Subcutaneous abdominal adipose tissue (tissue), 5 donors: ENCODE results near the gene CCDC14.

Source experiments
- H3K27ac ChIP-seq: one replicate; pipeline ENCODE4 v1.7.0; 2013; ENCODE audit warnings: low read depth, mild to moderate bottlenecking, inconsistent platforms, low read length, moderate library complexity
- H3K27me3 ChIP-seq, 5 donors: one replicate each; pipeline ENCODE4 v1.7.0; 2013; ENCODE audit warnings: low read length in 5 of 5, inconsistent platforms in 1 of 5; ENCODE audit not compliant: control insufficient read depth in 5 of 5, insufficient read depth in 4 of 5
- H3K36me3 ChIP-seq, 5 donors: one replicate each; pipeline ENCODE4 v1.7.0; 2013; ENCODE audit warnings: low read length in 5 of 5; ENCODE audit not compliant: control insufficient read depth in 5 of 5, insufficient read depth in 5 of 5
- H3K4me1 ChIP-seq, 5 donors: one replicate each; pipeline ENCODE4 v1.7.0; 2013; ENCODE audit warnings: low read length in 5 of 5, mild to moderate bottlenecking in 3 of 5, moderate library complexity in 1 of 5; ENCODE audit not compliant: control insufficient read depth in 5 of 5, insufficient read depth in 5 of 5
- H3K4me3 ChIP-seq, 5 donors: one replicate each; pipeline ENCODE4 v1.7.0; 2013; ENCODE audit warnings: low read length in 5 of 5, low read depth in 1 of 5
- H3K9ac ChIP-seq, 5 donors: one replicate each; pipeline ENCODE4 v1.7.0; 2013; ENCODE audit warnings: low read length in 5 of 5, mild to moderate bottlenecking in 4 of 5, moderate library complexity in 3 of 5
- H3K9me3 ChIP-seq, 5 donors: one replicate each; pipeline ENCODE4 v1.7.0; 2013; ENCODE audit warnings: low read length in 5 of 5; ENCODE audit not compliant: control insufficient read depth in 5 of 5
- donor health status: healthy.
- donor health status: healthy.
- donor health status: healthy.
- donor health status: healthy.
- donor health status: healthy.

The CCDC14 gene

DNA sequence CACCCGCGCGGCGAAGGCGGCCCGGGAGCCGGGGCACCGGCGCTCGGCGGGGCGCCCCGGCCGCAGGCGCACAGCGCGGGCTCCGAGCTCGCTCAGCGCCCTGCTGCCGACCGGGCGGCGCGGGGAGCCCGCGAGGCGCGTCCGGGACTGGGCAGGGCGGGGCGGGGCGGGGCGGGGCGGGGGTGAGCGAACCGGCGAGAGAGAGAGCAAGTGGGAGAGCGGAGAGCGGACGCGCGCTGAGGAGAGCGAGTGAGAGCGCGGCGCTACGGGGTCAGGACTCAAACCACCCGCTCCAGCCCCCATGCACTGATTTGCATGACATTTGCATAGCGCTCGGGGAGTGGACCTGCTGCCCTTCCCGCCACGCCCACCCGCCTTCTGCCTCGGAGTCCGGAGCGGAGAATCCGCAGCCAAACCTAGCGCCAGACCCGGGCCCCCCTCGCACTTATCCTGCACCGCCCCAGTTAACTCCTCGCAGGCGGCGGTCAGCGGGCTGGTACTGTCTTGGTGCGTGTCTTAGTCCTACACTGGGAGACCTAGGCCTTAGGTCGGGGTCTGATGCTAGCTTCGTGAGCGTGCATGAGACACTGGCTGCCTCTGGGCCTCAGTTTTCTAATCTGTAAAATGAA is 76.7 kb downstream of the CCDC14 start, which contains the start of gene MYLK:
MYLK (minus strand) TSS at position 130 of the 629 bp plus-strand sequence. CDS start 90,491 bp downstream, outside the sequence.
- Histone ChIP-seq H3K27me3 (peaks cover 0 to 3% (median 0%) of the 10 kb centered on the region in 5 donors), H3K27ac (no peak within 1 kb of the TSS), H3K4me1 (peaks cover 0 to 17% (median 15%) of the 10 kb centered on the region in 5 donors), H3K36me3 (no peaks in the 10 kb centered on the region), H3K4me3 (peak within 1 kb of the TSS; percentile 58 to 81 (median 68)), H3K9ac (peak within 1 kb of the TSS in 4 of 5 donors; percentile 20 to 68 (median 44)), H3K9me3 (no peaks in the 10 kb centered on the region)

DNA sequence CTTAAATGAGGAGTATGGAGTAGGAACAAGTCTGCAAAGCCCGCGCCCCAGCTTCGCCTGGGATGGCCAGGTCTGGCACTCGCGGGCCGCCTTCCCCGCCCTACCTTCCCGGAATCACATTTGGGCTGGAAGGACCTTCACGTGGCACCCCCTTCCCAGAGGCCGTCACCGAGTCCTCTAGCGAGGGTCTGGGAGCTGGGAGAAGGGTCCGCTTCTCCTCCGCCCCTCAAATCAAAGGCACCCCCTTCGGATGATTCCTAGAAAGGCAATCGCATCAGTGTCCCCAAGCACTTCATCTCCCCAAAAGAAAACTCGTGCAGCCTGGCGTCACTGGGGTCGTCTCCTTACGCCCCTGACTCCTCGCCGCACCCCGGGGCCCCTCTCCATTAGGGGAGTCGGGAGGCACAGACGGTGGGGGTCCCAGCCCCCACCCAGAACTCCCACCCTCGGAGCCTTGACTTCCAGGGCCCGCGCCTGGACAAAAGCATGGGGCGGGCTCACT is 77.3 kb downstream of the CCDC14 start:
- H3K36me3 ChIP-seq, result no peaks in the 10 kb centered on the region
- peak overlapping the region in 4 of 5 donors; percentile 20 to 68 (median 37) for H3K9ac ChIP-seq
- peaks cover 0 to 17% (median 15%) of the 10 kb centered on the region in 5 donors for H3K4me1 ChIP-seq
- peaks cover 0 to 3% (median 0%) of the 10 kb centered on the region in 5 donors for H3K27me3 ChIP-seq
- H3K4me3 ChIP-seq, result peak overlapping the region; percentile 58 to 81 (median 68)
- no peaks in the 10 kb centered on the region for H3K9me3 ChIP-seq
- H3K27ac ChIP-seq, result no peak overlapping the region

DNA sequence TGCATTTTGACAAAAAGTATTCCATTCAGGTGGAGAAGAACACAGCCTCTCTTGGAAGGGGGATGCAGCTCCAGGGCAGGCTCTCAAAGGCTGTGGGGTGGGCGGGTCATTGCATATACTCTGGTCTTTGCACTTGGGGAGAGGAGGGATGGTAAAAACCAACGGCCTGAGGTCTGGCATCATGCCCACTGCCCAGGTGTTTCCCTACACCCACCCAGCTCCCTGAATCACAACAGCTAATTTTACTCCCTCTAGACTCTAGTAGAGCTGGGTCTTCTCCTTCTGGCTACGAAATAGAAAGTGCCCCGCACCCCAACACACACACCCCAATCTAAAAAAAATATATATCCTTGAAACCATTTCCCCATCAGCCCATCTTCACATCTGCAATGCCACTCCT is 77.9 kb downstream of the CCDC14 start:
- Histone ChIP-seq H3K36me3 (no peaks in the 10 kb centered on the region), H3K4me1 (peaks cover 0 to 17% (median 15%) of the 10 kb centered on the region in 5 donors), H3K4me3 (peak overlapping the region; percentile 58 to 81 (median 68)), H3K27me3 (peaks cover 0 to 3% (median 0%) of the 10 kb centered on the region in 5 donors), H3K9ac (no peak overlapping the region), H3K27ac (no peak overlapping the region), H3K9me3 (no peaks in the 10 kb centered on the region)

DNA sequence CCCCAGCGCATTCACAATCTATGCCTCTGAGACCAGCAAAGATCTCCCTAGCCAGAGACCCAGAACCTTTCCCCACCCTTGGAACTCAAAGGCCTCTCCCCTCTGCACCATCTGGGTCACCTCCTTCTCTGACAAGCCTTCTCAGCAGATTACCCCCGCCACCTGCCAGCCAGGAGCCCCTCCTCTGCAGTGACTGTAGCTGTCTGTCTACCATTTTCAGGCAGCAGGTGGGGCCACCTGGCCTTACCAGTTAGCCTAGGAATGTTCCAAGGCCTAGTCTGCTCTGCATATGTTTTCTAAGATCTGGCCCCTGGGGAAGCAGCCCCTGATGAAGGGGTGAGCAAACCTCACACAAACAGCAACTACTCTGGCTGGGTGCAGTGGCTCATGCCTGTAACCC is 79.3 kb downstream of the CCDC14 start:
- Histone ChIP-seq H3K27me3 (peaks cover 0 to 3% (median 0%) of the 10 kb centered on the region in 5 donors), H3K9me3 (no peaks in the 10 kb centered on the region), H3K36me3 (no peaks in the 10 kb centered on the region)

DNA sequence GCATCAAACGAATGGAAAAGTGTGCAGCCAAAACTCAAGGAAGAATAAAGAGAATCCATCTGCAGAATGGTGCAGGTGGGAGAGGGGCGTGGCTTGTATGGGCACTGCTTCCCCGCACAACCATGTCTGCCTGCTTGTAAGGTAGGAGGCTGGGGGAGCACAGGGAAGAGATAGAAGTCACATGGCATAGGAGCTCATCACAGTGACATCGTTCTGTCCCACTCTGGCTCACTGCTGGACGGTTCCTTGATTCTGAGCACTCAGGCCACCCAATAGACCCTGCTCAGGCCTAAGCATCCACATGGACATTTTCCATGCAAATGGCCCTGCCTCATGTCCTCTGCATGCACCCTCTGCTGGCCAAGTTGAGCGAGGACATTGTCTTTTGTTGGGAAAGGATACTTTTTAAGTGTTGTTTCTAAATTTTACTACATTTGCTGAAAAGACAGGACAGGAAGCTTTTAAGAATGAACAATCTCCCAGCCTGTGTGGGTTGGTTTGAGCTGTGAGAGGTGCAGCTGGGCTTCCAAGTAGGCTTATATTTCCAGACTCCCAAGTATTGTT is 79.9 kb downstream of the CCDC14 start:
- Histone ChIP-seq H3K9me3 (no peaks in the 10 kb centered on the region), H3K4me1 (peaks cover 0 to 19% (median 15%) of the 10 kb centered on the region in 5 donors), H3K27ac (no peak overlapping the region), H3K9ac (no peak overlapping the region), H3K36me3 (no peaks in the 10 kb centered on the region), H3K4me3 (no peak overlapping the region), H3K27me3 (peaks cover 0 to 3% (median 0%) of the 10 kb centered on the region in 5 donors)

More for the DNA sequence above, 79.3 kb downstream of the CCDC14 start:
- no peak overlapping the region for H3K27ac ChIP-seq
- H3K4me3 ChIP-seq, result no peak overlapping the region
- no peak overlapping the region for H3K9ac ChIP-seq
- peaks cover 0 to 19% (median 15%) of the 10 kb centered on the region in 5 donors for H3K4me1 ChIP-seq

DNA sequence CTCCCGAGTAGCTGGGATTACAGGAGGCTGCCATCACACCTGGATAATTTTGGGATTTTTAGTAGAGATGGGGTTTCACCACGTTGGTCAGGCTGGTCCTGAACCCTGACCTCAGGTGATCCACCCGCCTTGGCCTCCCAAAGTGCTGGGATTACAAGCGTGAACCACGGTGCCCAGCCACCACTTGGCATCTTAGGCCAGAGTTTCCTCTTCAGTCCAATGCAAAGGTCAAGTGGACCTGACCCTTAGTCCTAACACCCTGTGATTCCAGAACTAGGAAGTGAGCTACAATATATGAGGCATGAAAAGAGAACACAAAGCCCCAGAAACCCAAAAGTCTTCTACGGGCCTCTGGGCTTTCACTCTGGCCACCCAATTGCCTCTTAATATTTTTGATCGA is 82.2 kb downstream of the CCDC14 start:
- Histone ChIP-seq H3K9me3 (no peaks in the 10 kb centered on the region), H3K9ac (no peak overlapping the region), H3K36me3 (no peaks in the 10 kb centered on the region), H3K4me3 (no peak overlapping the region), H3K27ac (no peak overlapping the region), H3K4me1 (peaks cover 0 to 14% (median 9%) of the 10 kb centered on the region in 5 donors), H3K27me3 (peaks cover 0 to 3% (median 0%) of the 10 kb centered on the region in 5 donors)

DNA sequence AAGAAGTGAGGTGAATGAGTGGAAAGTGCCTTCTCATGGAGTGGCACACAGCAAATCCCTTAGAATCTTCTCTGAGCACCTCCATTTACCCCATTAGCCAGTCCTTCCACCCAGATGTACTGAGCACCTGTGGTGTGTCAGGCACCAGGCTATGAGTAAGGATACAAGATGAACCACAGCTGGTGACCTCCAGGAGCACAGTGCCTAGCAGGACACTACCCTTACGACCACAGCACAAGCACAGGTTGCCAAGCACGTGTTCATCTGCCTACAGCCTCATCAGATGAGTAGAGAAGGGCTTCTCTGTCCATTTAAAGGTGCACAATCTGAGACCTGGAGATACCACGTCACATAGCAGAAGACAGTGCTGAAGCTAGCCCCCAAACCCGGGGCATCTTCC is 83.1 kb downstream of the CCDC14 start:
- Histone ChIP-seq H3K9ac (no peak overlapping the region), H3K9me3 (no peaks in the 10 kb centered on the region), H3K27me3 (no peaks in the 10 kb centered on the region), H3K4me1 (peaks cover 0 to 6% (median 1%) of the 10 kb centered on the region in 5 donors), H3K4me3 (no peak overlapping the region), H3K36me3 (no peaks in the 10 kb centered on the region), H3K27ac (no peak overlapping the region)

DNA sequence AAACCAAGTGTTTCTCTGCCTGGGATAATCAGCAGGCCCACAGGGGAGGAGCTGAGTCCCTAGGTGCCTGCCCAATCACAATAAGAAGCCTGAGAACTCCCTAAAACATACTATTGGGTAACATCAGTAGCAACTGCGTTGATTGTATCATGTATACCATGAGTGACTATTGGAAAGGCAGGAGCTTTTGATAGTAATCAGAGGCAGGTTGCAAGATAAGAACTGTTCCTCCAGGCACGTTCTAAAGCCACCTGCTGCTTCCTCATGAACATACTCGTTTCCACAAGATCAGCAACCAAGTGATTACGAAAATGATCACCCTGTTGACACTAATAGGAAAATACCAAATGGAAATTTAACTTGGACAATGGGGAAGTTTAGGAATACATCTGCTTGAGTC is 83.6 kb downstream of the CCDC14 start:
- Histone ChIP-seq H3K9ac (no peak overlapping the region), H3K27me3 (no peaks in the 10 kb centered on the region), H3K36me3 (no peaks in the 10 kb centered on the region), H3K4me1 (peaks cover 0 to 6% (median 0%) of the 10 kb centered on the region in 5 donors), H3K27ac (no peak overlapping the region), H3K9me3 (no peaks in the 10 kb centered on the region), H3K4me3 (no peak overlapping the region)

DNA sequence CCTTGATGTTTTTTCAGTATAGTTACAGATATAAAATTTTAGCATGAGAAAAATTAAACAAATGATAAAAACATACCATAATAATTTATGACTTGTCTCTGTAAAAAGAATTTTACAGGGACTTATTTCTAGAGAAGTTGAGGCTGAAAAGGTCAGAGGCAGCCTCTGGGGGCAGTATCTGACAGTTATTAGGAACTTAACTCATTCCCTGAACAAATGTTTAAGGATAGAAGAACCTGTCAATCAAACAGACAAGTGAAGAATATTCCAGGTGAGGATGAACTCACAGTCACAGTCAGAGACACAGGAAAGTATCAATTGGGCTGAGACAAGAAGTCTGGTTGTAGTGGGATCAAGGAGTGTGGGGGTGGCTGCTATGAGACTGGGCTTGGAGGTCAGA is 84.2 kb downstream of the CCDC14 start:
- Histone ChIP-seq H3K9me3 (no peaks in the 10 kb centered on the region), H3K4me3 (no peak overlapping the region), H3K27ac (no peak overlapping the region), H3K36me3 (no peaks in the 10 kb centered on the region), H3K9ac (no peak overlapping the region), H3K4me1 (peaks cover 0 to 6% (median 0%) of the 10 kb centered on the region in 5 donors), H3K27me3 (no peaks in the 10 kb centered on the region)

DNA sequence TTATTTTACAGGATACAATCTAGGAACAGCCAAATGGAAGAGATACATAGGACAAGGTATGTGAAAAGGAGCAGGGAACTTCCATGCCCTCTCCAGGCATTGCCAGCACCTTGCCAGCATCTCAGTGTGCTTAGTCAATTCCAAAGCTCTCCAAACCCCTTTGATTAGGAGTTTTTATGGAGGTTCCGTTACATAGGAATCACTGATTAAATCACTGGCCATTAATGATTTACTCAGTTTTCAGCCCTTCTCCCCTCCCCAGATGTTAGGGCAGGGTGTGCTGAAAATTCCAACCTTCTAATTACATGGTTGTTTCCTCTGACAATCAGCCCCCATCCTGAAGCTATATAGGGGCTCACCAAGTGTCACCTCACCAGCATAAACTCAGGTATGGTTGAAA is 88.4 kb downstream of the CCDC14 start:
- Histone ChIP-seq H3K27ac (no peak overlapping the region), H3K4me3 (no peak overlapping the region), H3K36me3 (no peaks in the 10 kb centered on the region), H3K27me3 (no peaks in the 10 kb centered on the region), H3K9ac (no peak overlapping the region), H3K4me1 (peaks cover 0 to 2% (median 0%) of the 10 kb centered on the region in 5 donors), H3K9me3 (no peaks in the 10 kb centered on the region)
